Measurements from ENCODE around the gene MTHFD2. TPM values are rescaled to one million over a fixed set of nuclear protein-coding genes. Genes with fewer than 3 reads are reported as not detected.

The MTHFD2 gene
- total and polyA plus RNA-seq, 2 of the 8 experiments (the other 6 are each of a cell fraction or from before 2014, with no cell fraction given) = 99.5 to 291 TPM

DNA sequence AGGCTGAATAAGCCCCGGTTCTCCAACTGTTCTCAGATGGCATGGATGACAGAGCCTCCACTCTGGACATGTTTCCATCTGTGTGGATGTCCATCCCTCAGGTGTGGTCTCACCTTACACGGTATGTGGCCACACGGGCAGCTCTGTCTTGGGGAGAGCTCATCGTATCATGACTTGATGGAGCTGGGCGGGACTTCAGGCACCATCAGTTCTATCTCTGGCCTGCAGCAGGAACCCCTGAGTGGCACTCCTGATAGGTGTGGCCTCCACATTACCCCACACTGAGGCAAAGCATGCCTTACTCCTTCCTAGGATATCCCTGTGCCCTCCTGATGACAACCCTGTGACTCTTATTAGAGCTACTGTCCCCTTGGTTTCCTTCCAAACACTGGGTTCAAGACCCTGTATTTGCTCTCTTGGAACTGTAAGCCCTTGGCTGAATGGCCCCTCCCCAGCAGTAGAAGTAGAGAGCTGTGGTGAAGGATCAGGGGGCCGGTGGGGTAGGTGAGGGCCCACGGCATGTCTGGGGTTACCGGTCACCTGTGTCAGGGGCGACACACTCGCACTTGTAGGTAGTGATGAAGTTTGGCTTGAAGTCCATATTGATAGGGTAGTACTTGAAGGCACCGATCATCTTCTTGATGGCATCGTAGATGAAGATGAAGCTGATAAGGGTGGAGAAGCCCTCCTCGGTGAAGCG is 48.2 kb downstream of the MTHFD2 start:
- Histone ChIP-seq H3K18ac (ENCODE audit: extremely low read depth, low read length) (no peak overlapping the region), H3K9me3 (ENCODE audit: insufficient read depth in 2 of 2, low read depth in 1 of 2, low read length in 1 of 2) (no peaks in the 10 kb centered on the region), H4K8ac (ENCODE audit: extremely low read depth, insufficient read depth, low read length) (peak overlapping the region; percentile 42; the same call in 1 of the 2 replicates), H2BK120ac (replicated peaks; ENCODE audit: low read depth, low read length) (no peak overlapping the region), H3K79me2 (ENCODE audit: control insufficient read depth in 1 of 2, insufficient read depth in 2 of 2, low read length in 2 of 2) (no peaks in the 10 kb centered on the region), H3K27ac (ENCODE audit: low read depth, low read length) (no peak overlapping the region), H3K79me1 (ENCODE audit: low read depth, low read length) (no peaks in the 10 kb centered on the region), H3K23me2 (ENCODE audit: low read depth, low read length) (no peaks in the 10 kb centered on the region; the same call in 1 of the 2 replicates), H2AFZ (ENCODE audit: low read length) (no peak overlapping the region), H3K36me3 (ENCODE audit: control insufficient read depth in 2 of 4, insufficient read depth in 4 of 4, low read length in 3 of 4) (no peaks in the 10 kb centered on the region), H3K4me1 (replicated peaks in 1 of 4; ENCODE audit: control insufficient read depth in 3 of 4, insufficient read depth in 4 of 4, low read length in 3 of 4) (no peaks in the 10 kb centered on the region), H2BK5ac (ENCODE audit: low read depth, low read length) (no peak overlapping the region), H2BK15ac (ENCODE audit: low read length) (no peak overlapping the region), H3K14ac (ENCODE audit: insufficient read length) (no peak overlapping the region), H4K5ac (ENCODE audit: insufficient read length, low read depth, low read length) (no peak overlapping the region), H4K20me1 (replicated peaks in 1 of 2; ENCODE audit: control insufficient read depth in 1 of 2, insufficient read depth in 2 of 2, low read length in 2 of 2) (no peaks in the 10 kb centered on the region), H3K4me2 (ENCODE audit: insufficient read depth in 1 of 2, low read depth in 2 of 2, low read length in 2 of 2) (no peak overlapping the region), H3K27me3 (replicated peaks in 1 of 4; ENCODE audit: control insufficient read depth in 3 of 4, extremely low read depth in 1 of 4, insufficient read depth in 3 of 4, low read length in 3 of 4) (no peaks in the 10 kb centered on the region; a peak in 2 of 7 replicates), H2AK5ac (ENCODE audit: low read depth, low read length) (no peak overlapping the region), H3K56ac (replicated peaks; ENCODE audit: insufficient read length, low read depth, low read length) (no peak overlapping the region), H4K91ac (replicated peaks; ENCODE audit: insufficient read length, low read length) (no peak overlapping the region), H3K9ac (replicated peaks in 1 of 4; ENCODE audit: extremely low read depth in 1 of 4, low read depth in 3 of 4, low read length in 3 of 4) (no peak overlapping the region), H3K4me3 (ENCODE audit: extremely low read depth in 1 of 4, insufficient read depth in 2 of 4, low read depth in 3 of 4, low read length in 4 of 4) (no peak overlapping the region), H2BK20ac (ENCODE audit: low read length) (no peak overlapping the region), H3K23ac (ENCODE audit: insufficient read length) (no peak overlapping the region), H2BK12ac (ENCODE audit: low read depth, low read length) (no peak overlapping the region), H3K4ac (replicated peaks; ENCODE audit: insufficient read length, low read depth, low read length) (no peak overlapping the region)
- CTCF ChIA-PET (ENCODE audit: partially characterized antibody) = interaction anchor here (0.8 to 2.6 kb wide), 6 partner anchors 15 to 154 kb away, joined by 3 to 7 read pairs (median 4); no protein-coding TSS in a partner anchor
- DNase-seq (ENCODE audit: low read depth in 1 of 2, low spot score in 2 of 2) (no peak), FAIRE-seq (no peak)
- TF ChIP-seq CTBP2 (IDR thresholded peaks at IDR 0.05; ENCODE audit: borderline replicate concordance, insufficient read depth, insufficient read length, low read length) = no peak
- no peak for TF ChIP-seq FOSL1 (IDR thresholded peaks at IDR 0.05; ENCODE audit: insufficient read depth, low read depth, low read length)
- TF ChIP-seq PHF8 (conservative IDR thresholded peaks at IDR 0.05; ENCODE audit: low read depth, low read length) = no peak
- no peak for TF ChIP-seq MAFK (IDR thresholded peaks at IDR 0.05; ENCODE audit: low read depth, low read length)
- TF ChIP-seq RNF2 (IDR thresholded peaks at IDR 0.05; ENCODE audit: borderline replicate concordance, low read depth, low read length, missing control alignments, poor library complexity, severe bottlenecking) = no peak
- no peak for TF ChIP-seq KDM5A (IDR thresholded peaks at IDR 0.05; ENCODE audit: low read length)
- no peak for TF ChIP-seq RBBP5 (IDR thresholded peaks at IDR 0.05; ENCODE audit: borderline replicate concordance, low read depth, low read length)
- POLR2A ChIA-PET (ENCODE audit: partially characterized antibody) = interaction anchor here (0.9 to 2.1 kb wide), 4 partner anchors 19 to 48 kb away, joined by 4 to 8 read pairs (median 5); partner anchors contain the start of gene MTHFD2
- WGBS, 2 experiments (ENCODE audit: extremely low coverage in 1 of 2, insufficient coverage in 1 of 2, insufficient read length in 1 of 2, insufficient replicate concordance in 2 of 2, low coverage in 1 of 2, low lambda C conversion rate in 2 of 2, missing lambda C conversion rate in 1 of 2) = 92% methylated on average over 14 of the region's 14 CpGs; no CpG with 5 or more reads in 1 of the 2 experiments
